Neural cell (in vitro differentiated cells): ENCODE measurements around the gene PRKAG2.

Source experiments
- CTCF ChIP-seq: fragments of 450-650 bp; IDR thresholded peaks from 2 replicates; pipeline ENCODE4 v1.5.1; 2014; ENCODE audit warnings: antibody characterized with exemption, mild to moderate bottlenecking, moderate library complexity; ENCODE audit not compliant: poor library complexity, severe bottlenecking
- REST ChIP-seq: IDR thresholded peaks from 2 replicates; pipeline ENCODE4 v1.6.1; 2012; ENCODE audit warnings: borderline replicate concordance
- TAF1 ChIP-seq: IDR thresholded peaks from 2 replicates; pipeline ENCODE4 v1.6.1; 2012; ENCODE audit warnings: low read depth

GRCh38 chr7:151823566-151824372 lies 53.1 kb downstream of the PRKAG2 start:
- TF ChIP-seq REST (no peak), CTCF (no peak), TAF1 (no peak)
